Calu3 (cell line): ENCODE results near the gene UHRF2. TPM values are rescaled to one million over a fixed set of nuclear protein-coding genes. Genes with fewer than 3 reads are reported as not detected.

ENCODE experiments used
- BruUV-seq: library from RNA; stranded (reverse); fragments of 400-500 nt; replicated peaks from 2 replicates; lab custom pipeline; 2021; lab: Mats Ljungman, UMichigan
- CTCF ChIA-PET: fragments of 300-600 bp; sonication (Branson Sonifier 250); formaldehyde crosslinking; loops from one replicate; lab custom pipeline; 2022; ENCODE audit warnings: antibody characterized with exemption; lab: Charles Lee
- DNase-seq: peaks from one replicate; pipeline ENCODE4 v3.0.0; 2022
- H3K27ac Mint-ChIP-seq: one replicate; pipeline ENCODE4 v1.8.0; 2022; ENCODE audit warnings: mixed read lengths; ENCODE audit not compliant: unreplicated experiment
- H3K27me3 Mint-ChIP-seq: one replicate; pipeline ENCODE4 v1.8.0; 2022; ENCODE audit warnings: mixed read lengths; ENCODE audit not compliant: unreplicated experiment
- H3K36me3 Mint-ChIP-seq: one replicate; pipeline ENCODE4 v1.8.0; 2022; ENCODE audit warnings: mild to moderate bottlenecking, moderate library complexity, mixed read lengths; ENCODE audit not compliant: insufficient read depth, unreplicated experiment
- H3K4me1 Mint-ChIP-seq: one replicate; pipeline ENCODE4 v1.8.0; 2022; ENCODE audit warnings: mild to moderate bottlenecking, low read depth, mixed read lengths; ENCODE audit not compliant: unreplicated experiment
- H3K4me3 Mint-ChIP-seq: one replicate; pipeline ENCODE4 v1.8.0; 2022; ENCODE audit warnings: mild to moderate bottlenecking, low read depth, moderate library complexity, mixed read lengths; ENCODE audit not compliant: unreplicated experiment
- H3K9me3 Mint-ChIP-seq: one replicate; pipeline ENCODE4 v1.8.0; 2022; ENCODE audit warnings: low read depth, mixed read lengths; ENCODE audit not compliant: unreplicated experiment
- intact Hi-C: fragments of 100-400 bp; cut with micrococcal nuclease; formaldehyde crosslinking; loops from one replicate; pipeline ENCODE4 v1.10.0; 2022; ENCODE audit not compliant: unreplicated experiment
- total RNA-seq: library from RNA; stranded (reverse); gene quantifications from 2 replicates; pipeline ENCODE4 v1.2.3, GENCODE V29; 2022
- TF ChIP-seq, protein P1 (sequence below): fragments of 200-600 bp; IDR thresholded peaks from one replicate; pipeline ENCODE4 v1.8.0; 2022; ENCODE audit warnings: antibody characterized with exemption; ENCODE audit not compliant: unreplicated experiment

Gene UHRF2
- total RNA-seq, 1 experiment from 2014 or later: 38.4 TPM

- CTCF ChIA-PET: no interaction called here
- H3K9me3 Mint-ChIP-seq: no peaks in the 10 kb centered on the region
- no TSS peak for BruUV-seq
- H3K4me1 Mint-ChIP-seq: no peaks in the 10 kb centered on the region
- H3K4me3 Mint-ChIP-seq: no peak overlapping the region
- no peaks in the 10 kb centered on the region for H3K36me3 Mint-ChIP-seq
- no peak for DNase-seq
- H3K27ac Mint-ChIP-seq: no peak overlapping the region
- TF ChIP-seq, protein P1, sequence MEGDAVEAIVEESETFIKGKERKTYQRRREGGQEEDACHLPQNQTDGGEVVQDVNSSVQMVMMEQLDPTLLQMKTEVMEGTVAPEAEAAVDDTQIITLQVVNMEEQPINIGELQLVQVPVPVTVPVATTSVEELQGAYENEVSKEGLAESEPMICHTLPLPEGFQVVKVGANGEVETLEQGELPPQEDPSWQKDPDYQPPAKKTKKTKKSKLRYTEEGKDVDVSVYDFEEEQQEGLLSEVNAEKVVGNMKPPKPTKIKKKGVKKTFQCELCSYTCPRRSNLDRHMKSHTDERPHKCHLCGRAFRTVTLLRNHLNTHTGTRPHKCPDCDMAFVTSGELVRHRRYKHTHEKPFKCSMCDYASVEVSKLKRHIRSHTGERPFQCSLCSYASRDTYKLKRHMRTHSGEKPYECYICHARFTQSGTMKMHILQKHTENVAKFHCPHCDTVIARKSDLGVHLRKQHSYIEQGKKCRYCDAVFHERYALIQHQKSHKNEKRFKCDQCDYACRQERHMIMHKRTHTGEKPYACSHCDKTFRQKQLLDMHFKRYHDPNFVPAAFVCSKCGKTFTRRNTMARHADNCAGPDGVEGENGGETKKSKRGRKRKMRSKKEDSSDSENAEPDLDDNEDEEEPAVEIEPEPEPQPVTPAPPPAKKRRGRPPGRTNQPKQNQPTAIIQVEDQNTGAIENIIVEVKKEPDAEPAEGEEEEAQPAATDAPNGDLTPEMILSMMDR: no peak
- intact Hi-C loops: loop anchor here (5.0 kb wide), 1 partner anchor 96 kb away; no protein-coding TSS in a partner anchor
- no peaks in the 10 kb centered on the region for H3K27me3 Mint-ChIP-seq
Measured at GRCh38 chr9:6471231-6471850, 58.3 kb downstream of the UHRF2 start.

DNA sequence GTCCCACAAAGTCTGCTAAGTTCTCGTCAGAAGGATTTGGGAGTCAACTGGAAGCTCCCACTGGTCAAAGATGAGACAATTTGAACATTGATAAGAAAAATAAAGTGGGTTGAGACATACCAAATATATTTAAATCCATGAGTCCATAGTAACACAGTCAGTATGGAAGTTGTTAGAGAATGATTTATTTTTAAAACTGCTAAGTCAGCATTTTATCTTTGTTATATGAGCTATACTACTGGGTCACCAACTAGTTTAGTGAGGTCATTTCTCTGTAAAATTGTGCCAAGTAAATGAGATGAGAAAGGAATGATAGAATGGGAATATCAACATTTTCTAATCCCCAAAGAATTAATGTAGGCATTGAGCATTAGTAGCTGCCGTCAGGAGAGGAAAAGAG is 60.2 kb downstream of the UHRF2 start:
- Mint-ChIP-seq H3K4me3 (no peak overlapping the region), H3K27me3 (no peaks in the 10 kb centered on the region), H3K4me1 (no peaks in the 10 kb centered on the region), H3K36me3 (no peaks in the 10 kb centered on the region), H3K9me3 (no peaks in the 10 kb centered on the region), H3K27ac (no peak overlapping the region)
- CTCF ChIA-PET: no interaction called here
- DNase-seq: no peak
- TF ChIP-seq, protein P1: no peak
- intact Hi-C loops: loop anchor here (5.0 kb wide), 1 partner anchor 94 kb away; no protein-coding TSS in a partner anchor
- BruUV-seq: no TSS peak

- no peak overlapping the region for H3K4me3 Mint-ChIP-seq
- CTCF ChIA-PET: no interaction called here
- no peaks in the 10 kb centered on the region for H3K36me3 Mint-ChIP-seq
- no peak overlapping the region for H3K27ac Mint-ChIP-seq
- DNase-seq: no peak
- TF ChIP-seq, protein P1: no peak
- no TSS peak for BruUV-seq
- no peaks in the 10 kb centered on the region for H3K9me3 Mint-ChIP-seq
- H3K27me3 Mint-ChIP-seq: no peaks in the 10 kb centered on the region
- H3K4me1 Mint-ChIP-seq: no peaks in the 10 kb centered on the region
- intact Hi-C loops: no loop called here
Measured at GRCh38 chr9:6479959-6480358, 67.0 kb downstream of the UHRF2 start.

GRCh38 chr9:6484210-6484609 is 71.2 kb downstream of the UHRF2 start:
- no peak overlapping the region for H3K27ac Mint-ChIP-seq
- H3K27me3 Mint-ChIP-seq: no peaks in the 10 kb centered on the region
- no TSS peak for BruUV-seq
- no peak for DNase-seq
- no peaks in the 10 kb centered on the region for H3K4me1 Mint-ChIP-seq
- no peaks in the 10 kb centered on the region for H3K9me3 Mint-ChIP-seq
- CTCF ChIA-PET: interaction anchor here (1.2 kb wide), 1 partner anchor 18 kb away, joined by 3 read pairs; no protein-coding TSS in a partner anchor
- peaks cover 16% of the 10 kb centered on the region for H3K36me3 Mint-ChIP-seq
- intact Hi-C loops: no loop called here
- H3K4me3 Mint-ChIP-seq: no peak overlapping the region
- TF ChIP-seq, protein P1: no peak
